ENCODE results near the gene TSPEAR. TPM values are rescaled to one million over a fixed set of nuclear protein-coding genes. Genes with fewer than 3 reads are reported as not detected.

The TSPEAR gene
- total and polyA plus RNA-seq, 5 donors = 0.29 to 4.6 (median 1.4) TPM

GRCh38 chr21:44740742-44741141 lies 29.4 kb upstream of the TSPEAR start:
- no peak overlapping the region for H3K4me3 ChIP-seq (ENCODE audit: low read length)
- intact Hi-C loops (cut with DNase I) = no loop called here
- ATAC-seq (no peak), DNase-seq (no peak)
- H3K27ac ChIP-seq (ENCODE audit: low read length) = no peak overlapping the region
- peaks cover 5% of the 10 kb centered on the region for H3K9me3 ChIP-seq (ENCODE audit: control insufficient read depth, low read length)
- 94% methylated on average over 7 of the region's 7 CpGs for WGBS
- H3K4me1 ChIP-seq (ENCODE audit: control insufficient read depth, insufficient read depth, low read length) = no peaks in the 10 kb centered on the region
- H3K27me3 ChIP-seq (ENCODE audit: control insufficient read depth, insufficient read depth) = no peaks in the 10 kb centered on the region

GRCh38 chr21:44739316-44739715 lies 27.9 kb upstream of the TSPEAR start:
- H3K27ac ChIP-seq (ENCODE audit: low read length) = no peak overlapping the region
- no peaks in the 10 kb centered on the region for H3K27me3 ChIP-seq (ENCODE audit: control insufficient read depth, insufficient read depth)
- no peak for DNase-seq
- 95% methylated on average over 1 of the region's 1 CpG for WGBS
- H3K9me3 ChIP-seq (ENCODE audit: control insufficient read depth, low read length) = peaks cover 5% of the 10 kb centered on the region
- H3K4me3 ChIP-seq (ENCODE audit: low read length) = no peak overlapping the region
- intact Hi-C loops (cut with DNase I) = no loop called here
- ATAC-seq = no peak
- H3K4me1 ChIP-seq (ENCODE audit: control insufficient read depth, insufficient read depth, low read length) = no peaks in the 10 kb centered on the region

GRCh38 chr21:44738621-44739020 lies 27.2 kb upstream of the TSPEAR start:
- intact Hi-C loops (cut with DNase I) = no loop called here
- Histone ChIP-seq H3K4me3 (ENCODE audit: low read length) (no peak overlapping the region), H3K27me3 (ENCODE audit: control insufficient read depth, insufficient read depth) (no peaks in the 10 kb centered on the region), H3K9me3 (ENCODE audit: control insufficient read depth, low read length) (peaks cover 5% of the 10 kb centered on the region), H3K4me1 (ENCODE audit: control insufficient read depth, insufficient read depth, low read length) (no peaks in the 10 kb centered on the region), H3K27ac (ENCODE audit: low read length) (no peak overlapping the region)
- DNase-seq = no peak
- WGBS = over 99% methylated on average over 3 of the region's 3 CpGs
- ATAC-seq = no peak

DNA sequence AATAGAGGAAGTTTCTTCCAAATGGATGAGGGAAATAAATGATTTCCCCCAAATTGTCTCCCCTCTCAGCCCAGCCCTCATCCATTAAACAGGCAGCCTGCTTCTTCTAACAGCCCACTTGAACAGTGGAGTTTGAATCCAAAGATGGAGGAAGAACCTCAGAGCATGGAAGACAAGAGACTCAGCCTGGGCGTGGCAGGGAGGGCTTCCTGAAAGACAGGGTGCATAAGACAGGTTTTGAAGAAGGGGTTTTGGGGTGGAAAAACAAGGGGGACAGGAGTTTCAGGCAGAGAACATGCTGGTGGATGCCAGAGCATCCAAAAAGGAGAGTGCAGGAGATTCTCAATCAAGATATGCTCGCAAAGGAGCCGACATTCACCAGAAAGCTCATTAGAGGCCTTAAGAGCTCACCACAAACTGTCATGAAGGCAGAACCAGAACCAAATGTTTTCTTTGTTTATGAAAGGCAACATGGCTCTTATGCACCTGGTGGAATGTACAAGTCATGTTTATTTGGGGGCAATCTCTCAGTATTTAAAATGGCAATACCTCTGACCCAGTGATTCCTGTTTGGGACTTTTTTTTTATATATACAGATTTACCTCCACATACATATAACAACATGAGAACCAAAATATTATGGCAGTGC lies 26.5 kb upstream of the TSPEAR start:
- Histone ChIP-seq H3K27me3 (ENCODE audit: control insufficient read depth, insufficient read depth) (no peaks in the 10 kb centered on the region), H3K27ac (ENCODE audit: low read length) (no peak overlapping the region), H3K4me1 (ENCODE audit: control insufficient read depth, insufficient read depth, low read length) (no peaks in the 10 kb centered on the region), H3K9me3 (ENCODE audit: control insufficient read depth, low read length) (peaks cover 5% of the 10 kb centered on the region), H3K4me3 (ENCODE audit: low read length) (no peak overlapping the region)
- DNase-seq (no peak), ATAC-seq (no peak)
- intact Hi-C loops (cut with DNase I) = no loop called here
- 72% methylated on average over 3 of the region's 3 CpGs for WGBS

DNA sequence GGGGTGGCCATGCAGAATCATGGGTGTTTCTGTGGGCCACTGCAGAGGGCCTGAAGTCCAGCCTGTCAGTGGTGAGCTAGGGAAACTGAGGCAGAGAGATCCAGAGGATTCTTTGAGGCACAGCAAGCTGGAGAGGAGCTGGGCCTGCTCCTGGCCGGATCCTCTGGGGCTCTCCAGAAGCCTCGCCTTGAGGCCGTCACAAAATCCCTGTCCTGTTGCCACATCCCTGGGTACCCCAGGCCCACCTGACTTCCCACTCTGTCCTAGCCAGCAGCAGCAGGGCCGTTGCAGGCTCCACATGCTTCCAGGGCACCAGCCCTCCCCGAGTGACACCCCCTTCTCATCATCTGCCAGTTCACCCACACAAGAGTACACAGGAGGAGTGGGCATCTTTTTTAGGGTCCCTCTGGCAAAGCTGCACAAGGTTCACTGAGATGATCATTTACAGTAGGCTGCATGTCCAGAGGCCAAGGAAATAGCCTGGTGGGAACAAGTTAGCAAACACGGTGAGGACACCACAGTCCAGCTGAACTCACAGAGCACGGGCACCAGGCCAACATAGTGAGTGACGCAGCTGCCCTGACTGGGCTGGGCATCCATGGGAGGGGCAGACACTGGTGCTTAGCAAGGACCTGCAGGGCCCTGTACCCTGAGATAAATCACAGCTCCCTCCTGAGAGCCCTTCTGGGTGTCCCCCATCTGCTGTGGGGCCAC lies 25.1 kb upstream of the TSPEAR start:
- Histone ChIP-seq H3K4me3 (ENCODE audit: low read length) (no peak overlapping the region), H3K27me3 (ENCODE audit: control insufficient read depth, insufficient read depth) (no peaks in the 10 kb centered on the region), H3K9me3 (ENCODE audit: control insufficient read depth, low read length) (peaks cover 5% of the 10 kb centered on the region), H3K27ac (ENCODE audit: low read length) (no peak overlapping the region), H3K4me1 (ENCODE audit: control insufficient read depth, insufficient read depth, low read length) (no peaks in the 10 kb centered on the region)
- DNase-seq (no peak), ATAC-seq (no peak)
- intact Hi-C loops (cut with DNase I) = no loop called here
- 86% methylated on average over 8 of the region's 8 CpGs for WGBS

- ATAC-seq (no peak), DNase-seq (no peak)
- H3K9me3 ChIP-seq (ENCODE audit: control insufficient read depth, low read length) = peaks cover 5% of the 10 kb centered on the region
- H3K27me3 ChIP-seq (ENCODE audit: control insufficient read depth, insufficient read depth) = no peaks in the 10 kb centered on the region
- H3K4me1 ChIP-seq (ENCODE audit: control insufficient read depth, insufficient read depth, low read length) = no peaks in the 10 kb centered on the region
- H3K4me3 ChIP-seq (ENCODE audit: low read length) = no peak overlapping the region
- 77% methylated on average over 6 of the region's 6 CpGs for WGBS
- intact Hi-C loops (cut with DNase I) = no loop called here
- no peak overlapping the region for H3K27ac ChIP-seq (ENCODE audit: low read length)
Observed at GRCh38 chr21:44735821-44736220, 24.4 kb upstream of the TSPEAR start.

DNA sequence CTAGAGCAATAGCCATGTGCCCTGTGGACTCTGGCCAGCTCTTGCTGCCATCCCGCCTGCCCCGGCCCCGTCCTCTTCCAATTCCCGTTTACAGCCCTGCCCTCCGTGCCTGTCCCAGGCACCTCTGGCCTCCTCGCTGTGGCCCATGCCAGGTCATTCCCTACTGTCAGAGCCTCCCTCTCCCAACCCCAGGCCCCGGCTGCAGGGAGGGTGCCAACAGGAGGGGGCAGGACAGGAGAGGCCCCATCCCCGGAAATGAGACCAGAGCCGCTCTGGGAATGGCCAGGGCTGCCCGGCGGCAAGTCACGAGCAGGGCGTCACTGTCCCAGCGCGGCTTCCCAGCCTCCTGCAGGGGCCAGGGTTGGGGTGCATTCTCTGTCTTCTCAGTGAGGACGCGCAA lies 23.5 kb upstream of the TSPEAR start:
- Histone ChIP-seq H3K9me3 (ENCODE audit: control insufficient read depth, low read length) (peaks cover 5% of the 10 kb centered on the region), H3K4me1 (ENCODE audit: control insufficient read depth, insufficient read depth, low read length) (no peaks in the 10 kb centered on the region), H3K27ac (ENCODE audit: low read length) (no peak overlapping the region), H3K4me3 (ENCODE audit: low read length) (no peak overlapping the region), H3K27me3 (ENCODE audit: control insufficient read depth, insufficient read depth) (no peaks in the 10 kb centered on the region)
- intact Hi-C loops (cut with DNase I) = no loop called here
- ATAC-seq (no peak), DNase-seq (no peak)
- WGBS = 95% methylated on average over 17 of the region's 17 CpGs

DNA sequence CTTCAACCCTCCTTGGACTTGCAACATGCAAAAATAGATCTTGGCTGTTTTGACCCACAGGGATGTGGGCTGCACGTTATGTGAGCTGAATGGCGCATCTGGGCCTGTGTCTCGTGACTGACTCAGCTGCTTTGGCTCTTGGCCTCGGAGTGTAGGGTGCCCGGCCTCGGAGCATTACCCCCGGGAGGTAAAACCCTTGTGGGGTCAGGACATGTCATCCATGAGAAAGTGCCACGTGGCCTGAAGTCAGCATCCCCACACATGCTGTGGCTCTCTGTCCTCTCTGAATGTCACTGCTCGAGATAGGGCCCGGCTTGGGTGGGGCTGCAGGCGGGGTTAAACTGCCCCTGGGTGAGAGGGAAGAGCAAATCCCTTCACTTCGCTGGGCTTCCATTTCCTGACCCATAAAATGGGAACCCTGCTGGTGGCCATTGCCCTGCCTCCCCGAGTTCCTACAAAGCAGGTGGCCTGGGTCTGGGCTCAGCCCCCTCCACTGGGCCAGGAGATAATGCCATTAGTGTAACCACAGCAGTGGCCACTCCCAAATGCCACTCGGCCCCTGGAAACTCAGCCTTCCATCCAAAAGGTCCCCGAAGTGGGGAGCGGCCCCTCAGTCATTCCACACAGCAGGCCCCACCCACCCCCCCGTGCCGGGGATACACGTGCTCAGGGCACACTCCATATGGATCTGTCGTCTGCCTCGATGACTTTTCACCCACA lies 22.8 kb upstream of the TSPEAR start:
- DNase-seq = no peak
- no peaks in the 10 kb centered on the region for H3K4me1 ChIP-seq (ENCODE audit: control insufficient read depth, insufficient read depth, low read length)
- H3K4me3 ChIP-seq (ENCODE audit: low read length) = no peak overlapping the region
- H3K27ac ChIP-seq (ENCODE audit: low read length) = no peak overlapping the region
- no peak for ATAC-seq
- peaks cover 4% of the 10 kb centered on the region for H3K9me3 ChIP-seq (ENCODE audit: control insufficient read depth, low read length)
- intact Hi-C loops (cut with DNase I) = no loop called here
- H3K27me3 ChIP-seq (ENCODE audit: control insufficient read depth, insufficient read depth) = no peaks in the 10 kb centered on the region
- 90% methylated on average over 21 of the region's 21 CpGs for WGBS

DNA sequence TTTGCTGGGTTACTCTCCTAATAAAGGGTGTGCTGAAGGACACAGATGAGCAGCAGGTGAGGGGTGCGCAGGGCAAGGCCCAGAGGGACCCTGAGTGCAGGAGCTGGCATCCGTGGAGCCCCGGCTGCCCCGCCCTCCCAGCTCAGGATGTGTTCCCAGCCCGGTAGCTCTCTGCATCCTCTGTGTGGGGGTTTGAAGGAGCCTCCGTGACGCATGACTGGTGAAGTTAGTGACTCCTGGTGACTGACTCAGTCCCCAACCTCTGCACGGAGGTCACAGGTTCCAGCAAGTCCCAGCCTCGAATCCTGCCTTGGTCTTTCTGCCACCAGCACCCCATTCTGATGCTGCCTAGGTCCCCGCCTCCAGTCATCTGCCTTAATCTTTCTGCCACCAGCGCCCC lies 21.6 kb upstream of the TSPEAR start:
- ATAC-seq (no peak), DNase-seq (no peak)
- intact Hi-C loops (cut with DNase I) = no loop called here
- no peaks in the 10 kb centered on the region for H3K9me3 ChIP-seq (ENCODE audit: control insufficient read depth, low read length)
- no peak overlapping the region for H3K4me3 ChIP-seq (ENCODE audit: low read length)
- H3K27ac ChIP-seq (ENCODE audit: low read length) = no peak overlapping the region
- no peaks in the 10 kb centered on the region for H3K27me3 ChIP-seq (ENCODE audit: control insufficient read depth, insufficient read depth)
- 81% methylated on average over 11 of the region's 11 CpGs for WGBS
- H3K4me1 ChIP-seq (ENCODE audit: control insufficient read depth, insufficient read depth, low read length) = no peaks in the 10 kb centered on the region

GRCh38 chr21:44732263-44732662 lies 20.9 kb upstream of the TSPEAR start:
- intact Hi-C loops (cut with DNase I) = no loop called here
- H3K27ac ChIP-seq (ENCODE audit: low read length) = no peak overlapping the region
- DNase-seq (no peak), ATAC-seq (no peak)
- no peaks in the 10 kb centered on the region for H3K9me3 ChIP-seq (ENCODE audit: control insufficient read depth, low read length)
- H3K4me1 ChIP-seq (ENCODE audit: control insufficient read depth, insufficient read depth, low read length) = no peaks in the 10 kb centered on the region
- WGBS = 93% methylated on average over 10 of the region's 10 CpGs
- H3K27me3 ChIP-seq (ENCODE audit: control insufficient read depth, insufficient read depth) = no peaks in the 10 kb centered on the region
- H3K4me3 ChIP-seq (ENCODE audit: low read length) = no peak overlapping the region

GRCh38 chr21:44730951-44731579 lies 19.7 kb upstream of the TSPEAR start:
- Histone ChIP-seq H3K9me3 (ENCODE audit: control insufficient read depth, low read length) (no peaks in the 10 kb centered on the region), H3K27ac (ENCODE audit: low read length) (no peak overlapping the region), H3K27me3 (ENCODE audit: control insufficient read depth, insufficient read depth) (no peaks in the 10 kb centered on the region), H3K4me1 (ENCODE audit: control insufficient read depth, insufficient read depth, low read length) (no peaks in the 10 kb centered on the region), H3K4me3 (ENCODE audit: low read length) (no peak overlapping the region)
- WGBS = 63% methylated on average over 9 of the region's 9 CpGs
- intact Hi-C loops (cut with DNase I) = no loop called here
- DNase-seq (no peak), ATAC-seq (no peak)
